ENCODE measurements around the gene HS1BP3. TPM values are rescaled to one million over a fixed set of nuclear protein-coding genes. Genes with fewer than 3 reads are reported as not detected.

HS1BP3 gene
- total and polyA plus RNA-seq, 2 of the 13 experiments (the other 11 are each of a cell fraction or from before 2014, with no cell fraction given), result 15.2 to 22.0 TPM

DNA sequence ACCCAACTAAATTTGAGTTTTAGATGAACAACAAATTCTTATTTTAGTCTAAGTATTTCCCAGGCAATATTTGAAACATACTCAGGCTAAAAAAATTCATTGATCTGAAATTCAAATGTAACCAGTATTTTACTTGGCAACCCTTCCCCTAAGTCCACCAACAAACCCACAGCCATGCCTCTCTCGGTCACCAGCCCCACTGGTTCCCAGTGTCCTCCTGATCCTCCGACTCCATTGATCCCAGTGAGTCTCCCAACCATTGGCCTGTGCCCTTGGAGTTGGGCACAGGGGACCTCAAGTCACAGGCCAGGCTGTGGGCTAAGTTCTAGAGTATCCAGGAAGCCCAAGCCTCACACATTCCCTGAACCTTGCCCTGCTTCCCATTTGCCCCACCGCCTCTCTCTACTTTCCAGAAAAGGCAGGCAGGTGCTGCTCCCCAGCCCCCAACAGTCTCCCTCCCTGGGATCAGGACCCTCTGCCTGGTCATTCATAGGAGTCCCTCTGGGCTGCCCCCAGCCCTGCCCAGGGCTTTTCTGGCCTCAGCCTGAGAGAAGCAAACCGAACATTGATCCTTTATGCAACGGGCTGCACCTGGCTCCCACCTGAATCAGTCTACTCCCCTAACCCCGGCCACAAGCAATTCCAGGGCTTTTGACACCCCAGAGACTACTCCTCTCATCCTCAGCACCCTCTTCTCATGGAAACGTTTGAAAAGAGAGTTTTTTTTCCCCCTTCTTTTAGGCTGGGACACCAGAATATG lies 81.3 kb downstream of the HS1BP3 start (continued):
- TF ChIP-seq BCL3 (CRISPR knock-in tag; IDR thresholded peaks at IDR 0.05), result no peak
- TF ChIP-seq ZNF260 (CRISPR knock-in tag; IDR thresholded peaks at IDR 0.05; ENCODE audit: borderline replicate concordance, low read depth), result no peak
- no peak for TF ChIP-seq SMARCC2 (IDR thresholded peaks at IDR 0.05)
- no peak for TF ChIP-seq RELA (CRISPR knock-in tag; IDR thresholded peaks at IDR 0.05)
- TF ChIP-seq YEATS2 (CRISPR knock-in tag; IDR thresholded peaks at IDR 0.05; ENCODE audit: borderline replicate concordance), result no peak
- no peak for TF ChIP-seq ETV6 (CRISPR knock-in tag; conservative IDR thresholded peaks at IDR 0.05)
- no peak for TF ChIP-seq CERS6 (CRISPR knock-in tag; IDR thresholded peaks at IDR 0.05)
- TF ChIP-seq ZNF329 (CRISPR knock-in tag; IDR thresholded peaks at IDR 0.05; ENCODE audit: low read depth), result no peak
- TF ChIP-seq ZNF772 (CRISPR knock-in tag; IDR thresholded peaks at IDR 0.05), result no peak
- TF ChIP-seq UBTF (CRISPR knock-in tag; IDR thresholded peaks at IDR 0.05), result no peak
- TF ChIP-seq ATM (IDR thresholded peaks at IDR 0.05; ENCODE audit: borderline replicate concordance), result no peak
- 0 out of 2 replicates have a peak, but pooled peaks have one; percentile 46 for TF ChIP-seq CCDC6 (CRISPR knock-in tag; IDR thresholded peaks at IDR 0.05)
- TF ChIP-seq, protein P1, sequence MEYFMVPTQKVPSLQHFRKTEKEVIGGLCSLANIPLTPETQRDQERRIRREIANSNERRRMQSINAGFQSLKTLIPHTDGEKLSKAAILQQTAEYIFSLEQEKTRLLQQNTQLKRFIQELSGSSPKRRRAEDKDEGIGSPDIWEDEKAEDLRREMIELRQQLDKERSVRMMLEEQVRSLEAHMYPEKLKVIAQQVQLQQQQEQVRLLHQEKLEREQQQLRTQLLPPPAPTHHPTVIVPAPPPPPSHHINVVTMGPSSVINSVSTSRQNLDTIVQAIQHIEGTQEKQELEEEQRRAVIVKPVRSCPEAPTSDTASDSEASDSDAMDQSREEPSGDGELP (IDR thresholded peaks at IDR 0.05; ENCODE audit: borderline replicate concordance, low read depth), result no peak
- TF ChIP-seq, protein P2, sequence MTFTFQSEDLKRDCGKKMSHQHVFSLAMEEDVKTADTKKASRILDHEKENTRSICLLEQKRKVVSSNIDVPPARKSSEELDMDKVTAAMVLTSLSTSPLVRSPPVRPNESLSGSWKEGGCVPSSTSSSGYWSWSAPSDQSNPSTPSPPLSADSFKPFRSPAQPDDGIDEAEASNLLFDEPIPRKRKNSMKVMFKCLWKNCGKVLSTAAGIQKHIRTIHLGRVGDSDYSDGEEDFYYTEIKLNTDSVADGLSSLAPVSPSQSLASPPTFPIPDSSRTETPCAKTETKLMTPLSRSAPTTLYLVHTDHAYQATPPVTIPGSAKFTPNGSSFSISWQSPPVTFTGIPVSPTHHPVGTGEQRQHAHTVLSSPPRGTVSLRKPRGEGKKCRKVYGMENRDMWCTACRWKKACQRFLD (CRISPR knock-in tag; IDR thresholded peaks at IDR 0.05; ENCODE audit: borderline replicate concordance), result 0 out of 2 replicates have a peak, but pooled peaks have one; percentile 53
- TF ChIP-seq KMT2B (CRISPR knock-in tag; IDR thresholded peaks at IDR 0.05), result no peak
- TF ChIP-seq, protein P3, sequence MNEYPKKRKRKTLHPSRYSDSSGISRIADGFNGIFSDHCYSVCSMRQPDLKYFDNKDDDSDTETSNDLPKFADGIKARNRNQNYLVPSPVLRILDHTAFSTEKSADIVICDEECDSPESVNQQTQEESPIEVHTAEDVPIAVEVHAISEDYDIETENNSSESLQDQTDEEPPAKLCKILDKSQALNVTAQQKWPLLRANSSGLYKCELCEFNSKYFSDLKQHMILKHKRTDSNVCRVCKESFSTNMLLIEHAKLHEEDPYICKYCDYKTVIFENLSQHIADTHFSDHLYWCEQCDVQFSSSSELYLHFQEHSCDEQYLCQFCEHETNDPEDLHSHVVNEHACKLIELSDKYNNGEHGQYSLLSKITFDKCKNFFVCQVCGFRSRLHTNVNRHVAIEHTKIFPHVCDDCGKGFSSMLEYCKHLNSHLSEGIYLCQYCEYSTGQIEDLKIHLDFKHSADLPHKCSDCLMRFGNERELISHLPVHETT (CRISPR knock-in tag; conservative IDR thresholded peaks at IDR 0.05), result no peak
- no peak for TF ChIP-seq ZNF512 (CRISPR knock-in tag; IDR thresholded peaks at IDR 0.05)

Measured in HepG2 (cell line).